Caco-2 (cell line): ENCODE results near the gene ZNF646. TPM values are rescaled to one million over a fixed set of nuclear protein-coding genes. Genes with fewer than 3 reads are reported as not detected.

Experiments
- BruUV-seq: library from RNA; stranded (reverse); fragments of 400-500 nt; replicated peaks from 2 replicates; lab custom pipeline; 2021; lab: Mats Ljungman, UMichigan
- CTCF ChIA-PET: fragments of 300-600 bp; sonication (Branson Sonifier 250); formaldehyde crosslinking; loops from one replicate; lab custom pipeline; 2022; ENCODE audit warnings: antibody characterized with exemption; lab: Charles Lee
- POLR2A ChIA-PET: fragments of 300-600 bp; sonication (Branson Sonifier 250); formaldehyde crosslinking; loops from one replicate; lab custom pipeline; 2022; ENCODE audit warnings: antibody characterized with exemption; lab: Charles Lee
- DNase-seq, 2 experiments: peaks; one replicate each; pipeline versions ENCODE4 v3.0.0 to v3.0.0-alpha.2; 2020 to 2022
- H3K27me3 ChIP-seq: replicated peaks from 2 replicates; pipeline ENCODE4 v1.6.0; 2011; ENCODE audit warnings: low read length; ENCODE audit not compliant: control insufficient read depth, insufficient read depth
- H3K36me3 ChIP-seq: 2 replicates; pipeline ENCODE4 v1.5.1; 2011; ENCODE audit warnings: low read length; ENCODE audit not compliant: control insufficient read depth, insufficient read depth
- H3K4me1 ChIP-seq: fragments of 250-450 bp; sonication (Bioruptor Pico); 2 replicates; pipeline ENCODE4 v1.5.1; 2020; ENCODE audit warnings: mild to moderate bottlenecking
- H3K4me3 ChIP-seq: 2 replicates; pipeline ENCODE4 v1.5.1; 2011; ENCODE audit warnings: low read depth, mild to moderate bottlenecking, control low read depth, low read length
- H3K9me3 ChIP-seq: fragments of 250-450 bp; sonication (Bioruptor Pico); 2 replicates; pipeline ENCODE4 v1.5.1; 2020; ENCODE audit warnings: mild to moderate bottlenecking, moderate library complexity
- H3K27ac Mint-ChIP-seq: one replicate; pipeline ENCODE4 v1.8.0; 2022; ENCODE audit warnings: mixed read lengths; ENCODE audit not compliant: unreplicated experiment
- H3K27me3 Mint-ChIP-seq: one replicate; pipeline ENCODE4 v1.8.0; 2022; ENCODE audit warnings: mixed read lengths; ENCODE audit not compliant: insufficient read depth, unreplicated experiment
- H3K36me3 Mint-ChIP-seq: one replicate; pipeline ENCODE4 v1.8.0; 2022; ENCODE audit warnings: mild to moderate bottlenecking, mixed read lengths; ENCODE audit not compliant: insufficient read depth, unreplicated experiment
- H3K4me1 Mint-ChIP-seq: one replicate; pipeline ENCODE4 v1.8.0; 2022; ENCODE audit warnings: low read depth, mixed read lengths; ENCODE audit not compliant: unreplicated experiment
- H3K4me3 Mint-ChIP-seq: one replicate; pipeline ENCODE4 v1.8.0; 2022; ENCODE audit warnings: mild to moderate bottlenecking, moderate library complexity, mixed read lengths; ENCODE audit not compliant: unreplicated experiment
- H3K9me3 Mint-ChIP-seq: one replicate; pipeline ENCODE4 v1.8.0; 2022; ENCODE audit warnings: mixed read lengths; ENCODE audit not compliant: unreplicated experiment
- intact Hi-C: fragments of 100-400 bp; cut with micrococcal nuclease; formaldehyde crosslinking; loops from one replicate; pipeline ENCODE4 v1.10.0; 2022; ENCODE audit not compliant: unreplicated experiment
- total RNA-seq: library from RNA; stranded (reverse); gene quantifications from 2 replicates; pipeline ENCODE4 v1.2.3, GENCODE V29; 2022
- TF ChIP-seq, protein P1 (sequence below), 2 experiments: fragments of 200-600 bp in 1 of 2; IDR thresholded peaks; 1 replicate in 1 of 2; 2 replicates in 1 of 2; pipeline versions ENCODE4 v1.5.1 to v1.8.0; 2011 to 2022; ENCODE audit warnings: antibody characterized with exemption in 1 of 2, control low read depth in 1 of 2, inconsistent platforms in 1 of 2, low read depth in 1 of 2, low read length in 1 of 2, mild to moderate bottlenecking in 1 of 2, moderate library complexity in 1 of 2; ENCODE audit not compliant: insufficient read depth in 1 of 2, severe bottlenecking in 1 of 2, unreplicated experiment in 1 of 2

The ZNF646 gene
- total RNA-seq, 1 experiment from 2014 or later, result 17.2 TPM

DNA sequence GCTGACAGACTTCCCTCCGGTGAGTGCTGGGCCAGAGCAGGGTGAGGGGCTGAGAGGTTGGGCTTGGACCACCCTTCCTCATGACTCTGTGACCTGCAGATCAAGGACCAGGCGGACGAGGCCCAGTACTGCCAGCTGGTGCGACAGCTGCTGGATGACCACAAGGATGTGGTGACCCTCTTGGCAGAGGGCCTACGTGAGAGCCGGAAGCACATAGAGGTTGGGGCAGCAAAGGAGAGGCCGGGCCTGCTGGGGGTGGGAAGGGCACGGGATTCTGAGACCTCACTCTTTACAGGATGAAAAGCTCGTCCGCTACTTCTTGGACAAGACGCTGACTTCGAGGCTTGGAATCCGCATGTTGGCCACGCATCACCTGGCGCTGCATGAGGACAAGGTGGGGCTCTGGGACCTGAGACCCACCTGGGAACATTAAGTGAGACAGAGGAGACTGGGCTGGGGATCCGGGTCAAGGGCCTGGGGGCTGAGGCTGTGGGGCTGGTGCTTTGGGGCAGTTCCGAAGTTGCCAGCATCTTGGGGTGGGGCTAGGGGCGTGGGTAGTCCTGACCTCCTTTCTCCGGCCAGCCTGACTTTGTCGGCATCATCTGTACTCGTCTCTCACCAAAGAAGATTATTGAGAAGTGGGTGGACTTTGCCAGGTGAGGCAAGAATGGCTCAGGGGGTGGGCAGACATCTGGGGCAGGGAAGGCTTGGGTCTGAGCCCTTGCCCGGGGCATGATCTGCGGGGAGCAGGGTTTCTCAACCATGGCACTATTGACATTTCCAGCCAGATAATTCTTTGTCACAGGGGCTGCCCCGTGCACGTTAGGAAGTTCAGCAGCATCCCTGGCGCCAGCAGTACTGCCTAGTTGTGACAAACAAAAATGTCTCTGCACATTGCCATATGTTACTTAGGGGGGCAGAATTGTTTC is 36.1 kb downstream of the ZNF646 start:
- Mint-ChIP-seq H3K4me3 (peak overlapping the region; percentile 79), H3K27me3 (no peaks in the 10 kb centered on the region), H3K36me3 (peaks cover 13% of the 10 kb centered on the region), H3K4me1 (peaks cover 12% of the 10 kb centered on the region), H3K9me3 (no peaks in the 10 kb centered on the region), H3K27ac (peak overlapping the region; percentile 59)
- ChIA-PET POLR2A (no interaction called here), CTCF (interaction anchor here (0.6 kb wide), 1 partner anchor 36 kb away, joined by 3 read pairs; the partner anchor contains the start of genes ZNF646 and ZNF668)
- no peak overlapping the region for H3K4me3 ChIP-seq
- intact Hi-C loops, result no loop called here
- H3K27me3 ChIP-seq, result no peaks in the 10 kb centered on the region
- H3K9me3 ChIP-seq, result no peaks in the 10 kb centered on the region
- BruUV-seq, result no TSS peak
- H3K4me1 ChIP-seq, result peaks cover 16% of the 10 kb centered on the region
- no peak for DNase-seq
- TF ChIP-seq, protein P1, sequence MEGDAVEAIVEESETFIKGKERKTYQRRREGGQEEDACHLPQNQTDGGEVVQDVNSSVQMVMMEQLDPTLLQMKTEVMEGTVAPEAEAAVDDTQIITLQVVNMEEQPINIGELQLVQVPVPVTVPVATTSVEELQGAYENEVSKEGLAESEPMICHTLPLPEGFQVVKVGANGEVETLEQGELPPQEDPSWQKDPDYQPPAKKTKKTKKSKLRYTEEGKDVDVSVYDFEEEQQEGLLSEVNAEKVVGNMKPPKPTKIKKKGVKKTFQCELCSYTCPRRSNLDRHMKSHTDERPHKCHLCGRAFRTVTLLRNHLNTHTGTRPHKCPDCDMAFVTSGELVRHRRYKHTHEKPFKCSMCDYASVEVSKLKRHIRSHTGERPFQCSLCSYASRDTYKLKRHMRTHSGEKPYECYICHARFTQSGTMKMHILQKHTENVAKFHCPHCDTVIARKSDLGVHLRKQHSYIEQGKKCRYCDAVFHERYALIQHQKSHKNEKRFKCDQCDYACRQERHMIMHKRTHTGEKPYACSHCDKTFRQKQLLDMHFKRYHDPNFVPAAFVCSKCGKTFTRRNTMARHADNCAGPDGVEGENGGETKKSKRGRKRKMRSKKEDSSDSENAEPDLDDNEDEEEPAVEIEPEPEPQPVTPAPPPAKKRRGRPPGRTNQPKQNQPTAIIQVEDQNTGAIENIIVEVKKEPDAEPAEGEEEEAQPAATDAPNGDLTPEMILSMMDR (IDR thresholded peaks at IDR 0.05; ENCODE audit: insufficient read depth in 1 of 2, low read depth in 1 of 2, low read length in 1 of 2, severe bottlenecking in 1 of 2, unreplicated experiment in 1 of 2), result no peak
- no peaks in the 10 kb centered on the region for H3K36me3 ChIP-seq

DNA sequence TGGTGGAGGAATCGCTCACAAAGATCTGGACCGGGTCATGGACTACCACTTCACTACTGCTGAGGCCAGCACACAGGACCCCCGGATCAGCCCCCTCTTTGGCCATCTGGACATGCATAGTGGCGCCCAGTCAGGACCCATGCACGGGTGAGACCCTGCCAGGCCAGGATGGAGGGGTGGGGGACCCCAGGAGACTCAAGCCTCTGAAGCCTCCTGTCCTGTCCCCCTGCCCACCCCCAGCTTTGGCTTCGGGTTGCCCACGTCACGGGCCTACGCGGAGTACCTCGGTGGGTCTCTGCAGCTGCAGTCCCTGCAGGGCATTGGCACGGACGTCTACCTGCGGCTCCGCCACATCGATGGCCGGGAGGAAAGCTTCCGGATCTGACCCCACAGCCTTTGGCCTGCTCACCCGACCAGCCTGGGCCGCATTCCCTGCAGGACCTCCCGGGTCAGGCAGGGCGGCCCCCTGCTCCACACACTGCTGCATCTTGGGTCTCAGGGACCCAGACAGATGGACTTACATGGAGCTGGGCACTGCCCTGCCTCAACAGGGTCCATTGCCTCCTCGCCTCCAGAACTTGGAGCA is 37.8 kb downstream of the ZNF646 start:
- CTCF ChIA-PET, result no interaction called here
- no peaks in the 10 kb centered on the region for H3K36me3 ChIP-seq
- no peak overlapping the region for H3K27ac Mint-ChIP-seq
- H3K27me3 Mint-ChIP-seq, result no peaks in the 10 kb centered on the region
- POLR2A ChIA-PET, result no interaction called here
- H3K27me3 ChIP-seq, result no peaks in the 10 kb centered on the region
- no peaks in the 10 kb centered on the region for H3K9me3 ChIP-seq
- no TSS peak for BruUV-seq
- no peak overlapping the region for H3K4me3 Mint-ChIP-seq
- H3K9me3 Mint-ChIP-seq, result no peaks in the 10 kb centered on the region
- intact Hi-C loops, result no loop called here
- peaks cover 24% of the 10 kb centered on the region for H3K36me3 Mint-ChIP-seq
- DNase-seq, result no peak
- H3K4me1 ChIP-seq, result peaks cover 16% of the 10 kb centered on the region
- H3K4me3 ChIP-seq, result no peak overlapping the region
- TF ChIP-seq, protein P1 (IDR thresholded peaks at IDR 0.05; ENCODE audit: insufficient read depth in 1 of 2, low read depth in 1 of 2, low read length in 1 of 2, severe bottlenecking in 1 of 2, unreplicated experiment in 1 of 2), result no peak
- peaks cover 12% of the 10 kb centered on the region for H3K4me1 Mint-ChIP-seq

DNA sequence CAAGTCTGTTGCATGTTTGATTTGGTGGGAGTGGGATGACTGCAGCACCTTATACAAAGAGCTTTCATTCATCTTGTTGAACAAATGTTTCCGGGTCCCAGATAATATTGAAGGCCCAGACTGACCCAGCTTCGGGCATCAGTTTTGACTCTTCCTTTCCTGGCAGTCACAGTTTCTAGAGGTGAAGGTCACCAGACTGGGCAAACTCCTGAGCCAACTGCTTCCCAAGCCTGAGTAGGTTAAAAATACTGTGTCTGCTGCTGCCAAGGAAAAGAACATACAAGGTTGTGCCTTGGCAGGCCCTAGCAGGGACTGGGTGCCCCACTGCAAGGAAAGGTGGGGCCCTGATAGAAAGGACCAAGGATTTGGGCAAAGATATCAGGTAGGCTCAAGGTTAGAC is 38.5 kb downstream of the ZNF646 start:
- Mint-ChIP-seq H3K4me3 (no peak overlapping the region), H3K27me3 (no peaks in the 10 kb centered on the region), H3K9me3 (no peaks in the 10 kb centered on the region), H3K4me1 (peaks cover 12% of the 10 kb centered on the region), H3K27ac (no peak overlapping the region), H3K36me3 (peaks cover 31% of the 10 kb centered on the region)
- no peak for DNase-seq
- H3K4me3 ChIP-seq, result no peak overlapping the region
- TF ChIP-seq, protein P1 (IDR thresholded peaks at IDR 0.05; ENCODE audit: insufficient read depth in 1 of 2, low read depth in 1 of 2, low read length in 1 of 2, severe bottlenecking in 1 of 2, unreplicated experiment in 1 of 2), result no peak
- no peaks in the 10 kb centered on the region for H3K9me3 ChIP-seq
- no TSS peak for BruUV-seq
- ChIA-PET CTCF (no interaction called here), POLR2A (no interaction called here)
- intact Hi-C loops, result no loop called here
- peaks cover 16% of the 10 kb centered on the region for H3K4me1 ChIP-seq
- no peaks in the 10 kb centered on the region for H3K36me3 ChIP-seq
- H3K27me3 ChIP-seq, result no peaks in the 10 kb centered on the region
